GM20000 (cell line): ENCODE measurements around the gene ABCD3.

ENCODE experiments used
- DNase-seq: peaks from one replicate; pipeline ENCODE4 v3.0.0; 2012; ENCODE audit warnings: low spot score
- CTCF ChIP-seq: IDR thresholded peaks from 2 replicates; pipeline ENCODE4 v1.5.1; 2012; ENCODE audit warnings: mild to moderate bottlenecking, control low read depth; ENCODE audit errors: extremely low read depth, missing control alignments

Gene ABCD3

GRCh38 chr1:94463056-94463764, 45.0 kb downstream of the ABCD3 start:
- DNase-seq = no peak
- TF ChIP-seq CTCF = no peak

GRCh38 chr1:94463765-94464330, 45.7 kb downstream of the ABCD3 start:
- TF ChIP-seq CTCF = peak; percentile 32

GRCh38 chr1:94468708-94469107, 50.5 kb downstream of the ABCD3 start:
- TF ChIP-seq CTCF = no peak
- no peak for DNase-seq

More at GRCh38 chr1:94463765-94464330, 45.7 kb downstream of the ABCD3 start:
- DNase-seq = peak; percentile 23

DNA sequence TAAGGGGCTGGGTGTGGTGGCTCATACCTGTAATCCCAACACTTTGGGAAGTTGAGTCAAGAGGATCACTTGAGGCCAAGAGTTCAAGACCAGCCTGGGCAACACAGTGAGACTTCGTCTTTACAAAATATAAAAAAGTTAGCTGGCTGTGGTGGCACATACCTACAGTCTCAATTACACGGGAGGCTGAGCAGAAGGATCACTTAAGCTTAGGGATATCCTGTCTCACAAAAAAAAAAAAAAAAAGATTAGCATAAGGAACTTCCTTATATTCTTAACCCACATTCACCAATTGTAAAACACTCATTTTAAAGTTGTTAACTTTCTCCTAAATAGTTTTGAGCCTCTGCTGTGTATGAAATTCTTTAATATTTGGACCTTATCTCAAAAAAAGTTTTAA, 53.1 kb downstream of the ABCD3 start:
- no peak for DNase-seq
- no peak for TF ChIP-seq CTCF

DNA sequence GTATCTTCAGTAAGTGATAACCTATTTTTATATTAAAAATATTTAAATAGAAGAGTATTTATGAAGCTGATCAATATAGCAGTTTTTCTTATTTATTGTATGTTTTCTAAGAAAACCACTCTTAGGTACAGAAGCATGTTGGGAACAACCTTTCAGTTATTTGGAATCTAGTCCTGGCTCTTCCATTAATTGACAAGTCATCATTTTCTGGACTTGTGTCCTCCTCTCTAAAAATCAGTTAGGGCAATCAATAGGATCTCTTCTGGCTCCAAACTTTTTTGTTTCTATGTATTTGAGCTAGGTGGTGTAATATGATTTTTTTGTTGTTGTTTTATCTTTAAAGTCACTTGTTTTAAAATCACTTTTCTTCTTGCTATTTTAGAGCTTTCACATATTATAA, 57.0 kb downstream of the ABCD3 start:
- DNase-seq = no peak
- no peak for TF ChIP-seq CTCF

DNA sequence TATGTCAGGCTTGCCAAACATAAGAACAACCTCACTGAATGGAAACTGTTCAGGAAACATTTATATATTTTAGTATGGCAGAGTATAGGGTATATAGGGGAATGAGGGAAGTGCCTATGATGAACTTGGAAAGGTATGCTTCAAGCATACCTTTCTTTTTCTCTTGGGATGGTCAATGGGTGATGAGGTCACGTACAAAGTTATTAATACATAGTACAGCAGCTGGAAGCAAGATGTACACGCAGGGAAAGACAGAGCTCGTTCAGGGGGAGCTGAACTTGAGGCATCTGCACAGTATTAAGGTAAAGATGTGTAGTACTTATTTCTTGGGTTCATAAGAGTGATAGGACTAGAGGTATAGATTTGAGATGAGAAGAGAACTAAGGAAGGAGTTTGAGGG, 61.5 kb downstream of the ABCD3 start:
- DNase-seq = no peak
- no peak for TF ChIP-seq CTCF

- DNase-seq = peak; percentile 49
- TF ChIP-seq CTCF = peak; percentile 69
These were observed 63.3 kb downstream of the ABCD3 start for GRCh38 chr1:94481473-94481933.
